HEK293 (cell line): Measurements from ENCODE around the gene CCDC24.

ENCODE experiments used
- CTCF ChIA-PET: fragments of 350-600 bp; formaldehyde crosslinking; extraction: SDS; loops from one replicate; lab custom pipeline; 2021; ENCODE audit warnings: antibody characterized with exemption; lab: Yijun Ruan, JAX
- POLR2A ChIA-PET: fragments of 300-600 bp; formaldehyde crosslinking; extraction: SDS; loops from one replicate; lab custom pipeline; 2020; ENCODE audit warnings: antibody characterized with exemption, inconsistent platforms; lab: Yijun Ruan, JAX
- H3K27ac ChIP-seq: fragments of 200-500 bp; sonication (Bioruptor generic); 2 replicates; pipeline ENCODE4 v1.5.1; 2014; ENCODE audit warnings: low read depth, low read length, control low read depth, inconsistent platforms; ENCODE audit errors: extremely low read depth
- H3K36me3 ChIP-seq, 2 experiments: fragments of 200-500 bp in 1 of 2; sonication (Bioruptor generic) in 1 of 2; 1 replicate in 1 of 2; 2 replicates in 1 of 2; pipeline ENCODE4 v1.5.1; 2014 to 2017; ENCODE audit warnings: inconsistent platforms in 2 of 2, low read length in 2 of 2; ENCODE audit not compliant: control insufficient read depth in 2 of 2, insufficient read depth in 1 of 2
- H3K4me1 ChIP-seq: fragments of 200-500 bp; sonication (Bioruptor generic); 2 replicates; pipeline ENCODE4 v1.5.1; 2014; ENCODE audit warnings: mild to moderate bottlenecking, low read length, inconsistent platforms; ENCODE audit not compliant: control insufficient read depth, insufficient read depth
- H3K4me3 ChIP-seq: 2 replicates; pipeline ENCODE4 v1.5.1; 2011; ENCODE audit warnings: low read depth, mild to moderate bottlenecking, control low read depth, low read length, moderate library complexity
- H3K9me3 ChIP-seq: fragments of 200-500 bp; sonication (Bioruptor generic); 2 replicates; pipeline ENCODE4 v1.5.1; 2014; ENCODE audit warnings: low read depth, low read length, inconsistent platforms; ENCODE audit not compliant: control insufficient read depth, insufficient read depth
- AEBP2 ChIP-seq: fragments of 450-650 bp; formaldehyde crosslinking; IDR thresholded peaks from 2 replicates; pipeline ENCODE4 v1.5.1; 2016; ENCODE audit warnings: missing biosample characterization, missing genetic modification characterization, borderline replicate concordance
- BCL11A ChIP-seq: fragments of 450-650 bp; formaldehyde crosslinking; IDR thresholded peaks from 2 replicates; pipeline ENCODE4 v1.5.1; 2016; ENCODE audit warnings: low read depth, missing biosample characterization, missing genetic modification characterization
- GLIS2 ChIP-seq: fragments of 450-650 bp; formaldehyde crosslinking; IDR thresholded peaks from 2 replicates; pipeline ENCODE4 v1.5.1; 2016; ENCODE audit warnings: missing biosample characterization, missing genetic modification characterization
- INSM2 ChIP-seq: fragments of 450-650 bp; formaldehyde crosslinking; IDR thresholded peaks from 2 replicates; pipeline ENCODE4 v1.5.1; 2016; ENCODE audit warnings: missing biosample characterization, missing genetic modification characterization
- MZF1 ChIP-seq: fragments of 450-650 bp; formaldehyde crosslinking; IDR thresholded peaks from 2 replicates; pipeline ENCODE4 v1.5.1; 2017; ENCODE audit warnings: missing biosample characterization, missing genetic modification characterization, borderline replicate concordance
- PATZ1 ChIP-seq: fragments of 450-650 bp; formaldehyde crosslinking; IDR thresholded peaks from 2 replicates; pipeline ENCODE4 v1.5.1; 2016; ENCODE audit warnings: missing biosample characterization, missing genetic modification characterization
- SCRT2 ChIP-seq: fragments of 450-650 bp; formaldehyde crosslinking; IDR thresholded peaks from 2 replicates; pipeline ENCODE4 v1.5.1; 2016; ENCODE audit warnings: missing biosample characterization, missing genetic modification characterization
- ZBTB11 ChIP-seq: fragments of 450-650 bp; formaldehyde crosslinking; conservative IDR thresholded peaks from 2 replicates; pipeline ENCODE4 v1.5.1; 2016; ENCODE audit warnings: low read depth, missing biosample characterization, missing genetic modification characterization
- ZFP41 ChIP-seq: fragments of 450-650 bp; formaldehyde crosslinking; IDR thresholded peaks from 2 replicates; pipeline ENCODE4 v1.5.1; 2016; ENCODE audit warnings: missing biosample characterization, missing genetic modification characterization, borderline replicate concordance
- ZNF121 ChIP-seq: fragments of 450-650 bp; formaldehyde crosslinking; IDR thresholded peaks from 2 replicates; pipeline ENCODE4 v1.5.1; 2016; ENCODE audit warnings: missing biosample characterization, missing genetic modification characterization
- ZNF184 ChIP-seq: fragments of 450-650 bp; IDR thresholded peaks from 2 replicates; pipeline ENCODE4 v1.5.1; 2018; ENCODE audit warnings: missing biosample characterization, mild to moderate bottlenecking, missing genetic modification characterization
- ZNF19 ChIP-seq: fragments of 450-650 bp; formaldehyde crosslinking; IDR thresholded peaks from 2 replicates; pipeline ENCODE4; 2016; ENCODE audit warnings: missing biosample characterization, missing genetic modification characterization, low read depth
- ZNF221 ChIP-seq: fragments of 450-650 bp; formaldehyde crosslinking; IDR thresholded peaks from 2 replicates; pipeline ENCODE4 v1.5.1; 2017; ENCODE audit warnings: missing biosample characterization, missing genetic modification characterization, borderline replicate concordance
- ZNF24 ChIP-seq: fragments of 450-650 bp; formaldehyde crosslinking; IDR thresholded peaks from 2 replicates; pipeline ENCODE4 v1.5.1; 2016; ENCODE audit warnings: missing biosample characterization, missing genetic modification characterization
- ZNF341 ChIP-seq: fragments of 450-650 bp; formaldehyde crosslinking; IDR thresholded peaks from 2 replicates; pipeline ENCODE4; 2016; ENCODE audit warnings: low read depth, missing biosample characterization, missing genetic modification characterization
- ZNF362 ChIP-seq: fragments of 450-650 bp; formaldehyde crosslinking; IDR thresholded peaks from 2 replicates; pipeline ENCODE4 v1.5.1; 2016; ENCODE audit warnings: missing biosample characterization, missing genetic modification characterization
- ZNF433 ChIP-seq: fragments of 450-650 bp; formaldehyde crosslinking; IDR thresholded peaks from 2 replicates; pipeline ENCODE4 v1.5.1; 2016; ENCODE audit warnings: missing biosample characterization, missing genetic modification characterization, low read depth
- ZNF514 ChIP-seq: fragments of 450-650 bp; formaldehyde crosslinking; IDR thresholded peaks from 2 replicates; pipeline ENCODE4 v1.5.1; 2016; ENCODE audit warnings: missing biosample characterization, missing genetic modification characterization
- ZNF549 ChIP-seq: fragments of 450-650 bp; IDR thresholded peaks from 2 replicates; pipeline ENCODE4 v1.5.1; 2018; ENCODE audit warnings: missing biosample characterization, missing genetic modification characterization, mild to moderate bottlenecking, inconsistent platforms, moderate library complexity
- ZNF707 ChIP-seq: fragments of 450-650 bp; formaldehyde crosslinking; IDR thresholded peaks from 2 replicates; pipeline ENCODE4 v1.5.1; 2016; ENCODE audit warnings: missing biosample characterization, missing genetic modification characterization
- ZNF843 ChIP-seq: fragments of 450-650 bp; formaldehyde crosslinking; IDR thresholded peaks from 2 replicates; pipeline ENCODE4 v1.5.1; 2016; ENCODE audit warnings: missing biosample characterization, missing genetic modification characterization

The CCDC24 gene

GRCh38 chr1:43974443-43975248 is 16.8 kb upstream of the CCDC24 start, which contains the start of gene ATP6V0B (continued):
- TF ChIP-seq BCL11A (tag by site-specific recombination) (no peak), ZNF514 (tag by site-specific recombination) (no peak), INSM2 (tag by site-specific recombination) (peak; percentile 27; the same call in 1 of the 2 replicates), ZNF121 (tag by site-specific recombination) (0 out of 2 replicates have a peak, but pooled peaks have one; percentile 8)

- H3K36me3 ChIP-seq = peaks cover 7 to 58% of the 10 kb centered on the region in 2 experiments; a peak in 2 of 3 replicates
- POLR2A ChIA-PET = interaction anchor here (0.5 to 3.6 kb wide), 16 partner anchors 9 to 1566 kb away, joined by 3 to 15 read pairs (median 4); partner anchors contain the start of genes CCDC24, DMAP1, IPO13 and KDM4A
- TF ChIP-seq PATZ1 (tag by site-specific recombination) = peak; percentile 76; the same call in 1 of the 2 replicates
- TF ChIP-seq ZNF843 = no peak
- TF ChIP-seq ZBTB11 = no peak
- no peak for TF ChIP-seq SCRT2 (tag by site-specific recombination)
- TF ChIP-seq AEBP2 (tag by site-specific recombination) = no peak
- TF ChIP-seq ZNF433 (tag by site-specific recombination) = no peak
- no peak for TF ChIP-seq ZNF362 (tag by site-specific recombination)
- TF ChIP-seq ZFP41 (tag by site-specific recombination) = no peak
- no peak for TF ChIP-seq ZNF184 (tag by site-specific recombination)
- no peak for TF ChIP-seq ZNF221 (tag by site-specific recombination)
- no peak for TF ChIP-seq ZNF707 (tag by site-specific recombination)
- peak; percentile 8; the same call in 1 of the 2 replicates for TF ChIP-seq GLIS2 (tag by site-specific recombination)
- no peak for TF ChIP-seq ZNF549 (tag by site-specific recombination)
- TF ChIP-seq ZNF24 (tag by site-specific recombination) = no peak
- TF ChIP-seq ZNF341 (tag by site-specific recombination) = peak; percentile 82
- no peak for TF ChIP-seq ZNF19 (tag by site-specific recombination)
- 0 out of 2 replicates have a peak, but pooled peaks have one; percentile 24 for TF ChIP-seq MZF1 (tag by site-specific recombination)
Observed at GRCh38 chr1:43975249-43975961, 16.0 kb upstream of the CCDC24 start.

More at GRCh38 chr1:43975249-43975961, 16.0 kb upstream of the CCDC24 start:
- CTCF ChIA-PET = interaction anchor here (0.5 to 1.1 kb wide), 3 partner anchors 72 to 895 kb away, joined by 3 to 6 read pairs (median 3); no protein-coding TSS in a partner anchor
- Histone ChIP-seq H3K9me3 (no peaks in the 10 kb centered on the region), H3K4me3 (peak overlapping the region; percentile 88), H3K27ac (peak overlapping the region; percentile 70; the same call in 1 of the 2 replicates), H3K4me1 (peaks cover 3% of the 10 kb centered on the region; the same call in 1 of the 2 replicates)
